Lung (tissue), 12 donors: ENCODE data around the gene PTGES3. TPM values are rescaled to one million over a fixed set of nuclear protein-coding genes. Genes with fewer than 3 reads are reported as not detected.

ENCODE experiments used
- ATAC-seq: fragments of 200-7000 bp; cut with Tn5 transposase; one replicate; pipeline ENCODE4 v1.9.1; 2020; ENCODE audit warnings: moderate number of reproducible peaks; ENCODE audit not compliant: insufficient read depth, low FRiP score
- DNase-seq, 3 donors: peaks; one replicate each; pipeline ENCODE4 v3.0.0-alpha.2; 2013 to 2017
- H3K27ac ChIP-seq, 2 donors: one replicate each; pipeline ENCODE4 v1.5.1; 2013; ENCODE audit warnings: mild to moderate bottlenecking in 2 of 2, moderate library complexity in 2 of 2, control low read depth in 1 of 2, inconsistent platforms in 1 of 2, low read depth in 1 of 2, low read length in 1 of 2
- H3K27me3 ChIP-seq, 3 donors: one replicate each; pipeline ENCODE4 v1.5.1; 2013; ENCODE audit warnings: low read length in 2 of 3; ENCODE audit not compliant: control insufficient read depth in 3 of 3, insufficient read depth in 3 of 3
- H3K36me3 ChIP-seq, 4 donors: one replicate each; pipeline ENCODE4 v1.5.1; 2013; ENCODE audit warnings: low read length in 4 of 4, mild to moderate bottlenecking in 1 of 4, moderate library complexity in 1 of 4; ENCODE audit not compliant: control insufficient read depth in 4 of 4, insufficient read depth in 4 of 4
- H3K4me1 ChIP-seq, 5 donors: one replicate each; pipeline ENCODE4 v1.5.1; 2013; ENCODE audit warnings: low read length in 5 of 5, mild to moderate bottlenecking in 2 of 5, moderate library complexity in 1 of 5; ENCODE audit not compliant: control insufficient read depth in 5 of 5, insufficient read depth in 5 of 5
- H3K4me3 ChIP-seq: one replicate; pipeline ENCODE4 v1.5.1; 2013; ENCODE audit warnings: mild to moderate bottlenecking, control low read depth, moderate library complexity
- H3K9ac ChIP-seq, 2 donors: one replicate each; pipeline ENCODE4 v1.5.1; 2013; ENCODE audit warnings: low read length in 2 of 2, control low read depth in 1 of 2; ENCODE audit not compliant: insufficient read depth in 1 of 2
- H3K9me3 ChIP-seq, 4 donors: one replicate each; pipeline ENCODE4 v1.5.1; 2013; ENCODE audit warnings: low read length in 3 of 4, mild to moderate bottlenecking in 1 of 4, moderate library complexity in 1 of 4; ENCODE audit not compliant: control insufficient read depth in 4 of 4, insufficient read depth in 3 of 4
- CTCF ChIP-seq: IDR thresholded peaks from 2 replicates; pipeline ENCODE4 v1.5.1; 2012; ENCODE audit warnings: mild to moderate bottlenecking; ENCODE audit errors: control extremely low read depth, extremely low read depth
- WGBS, 2 donors: extraction: QIAGEN DNeasy Blood & Tissue Kit; methylation state at CpG; one replicate each; pipeline ENCODE4 v1.1.7; 2013; 5-methylcytosine and 5-hydroxymethylcytosine counted together
- polyA plus RNA-seq, 2 donors: library from polyadenylated mRNA; stranded (reverse); fragments of 200-250 nt; gene quantifications; one replicate each; pipeline ENCODE4 v1.2.1, GENCODE V29; 2013
- total RNA-seq, 2 donors: library from RNA; depleted of rRNA in 1 of 2; stranded (reverse); fragments of >200 nt in 1 of 2; gene quantifications; one replicate each; pipeline ENCODE4 v1.2.1, GENCODE V29; 2014 to 2021
- donor health status: control.
- donor health status: control.
- donor health status: Bipolar disorder and iron deficiency.
- donor health status: healthy.
- donor health status: DM: yes; HTN: yes; CAD: no.

The PTGES3 gene
- total and polyA plus RNA-seq, 4 donors = 88.6 to 180 (median 152) TPM

GRCh38 chr12:56633468-56634241 is 54.4 kb downstream of the PTGES3 start:
- Histone ChIP-seq H3K4me1 (peaks cover 15 to 60% (median 21%) of the 10 kb centered on the region in 5 donors), H3K9me3 (no peaks in the 10 kb centered on the region), H3K27me3 (no peaks in the 10 kb centered on the region), H3K27ac (peak overlapping the region; percentile 77 to 95), H3K36me3 (peaks cover 9 to 10% (median 9%) of the 10 kb centered on the region in 4 donors), H3K4me3 (peak overlapping the region; percentile 74), H3K9ac (peak overlapping the region in 1 of 2 donors; percentile 68)
- no peak for TF ChIP-seq CTCF
- DNase-seq (no peak), ATAC-seq (no peak)
- 51 to 71% methylated on average over 12 of the region's 12 CpGs for WGBS, 2 donors

GRCh38 chr12:56632701-56633467 is 55.2 kb downstream of the PTGES3 start:
- H3K27me3 ChIP-seq = no peaks in the 10 kb centered on the region
- H3K27ac ChIP-seq = peak overlapping the region in 1 of 2 donors; percentile 62
- TF ChIP-seq CTCF = no peak
- H3K9me3 ChIP-seq = no peaks in the 10 kb centered on the region
- no peak for ATAC-seq
- 34 to 45% methylated on average over 4 of the region's 4 CpGs for WGBS, 2 donors
- H3K4me1 ChIP-seq = peaks cover 15 to 68% (median 21%) of the 10 kb centered on the region in 5 donors
- DNase-seq = peak in 2 of 3 donors; percentile 13 to 28
- H3K36me3 ChIP-seq = peaks cover 1 to 3% (median 3%) of the 10 kb centered on the region in 4 donors
- no peak overlapping the region for H3K4me3 ChIP-seq
- H3K9ac ChIP-seq = peak overlapping the region in 1 of 2 donors; percentile 51

GRCh38 chr12:56631790-56632700 is 56.0 kb downstream of the PTGES3 start:
- Histone ChIP-seq H3K9ac (peak overlapping the region in 1 of 2 donors; percentile 51), H3K27ac (peak overlapping the region; percentile 11 to 62), H3K9me3 (no peaks in the 10 kb centered on the region), H3K4me1 (peaks cover 15 to 61% (median 25%) of the 10 kb centered on the region in 5 donors), H3K4me3 (no peak overlapping the region), H3K27me3 (no peaks in the 10 kb centered on the region), H3K36me3 (peaks cover 0 to 3% (median 1%) of the 10 kb centered on the region in 4 donors)
- ATAC-seq (no peak), DNase-seq (peak; percentile 54 to 81 (median 67))
- TF ChIP-seq CTCF = no peak
- 3 to 5% methylated on average over 12 to 13 of the region's 13 CpGs for WGBS, 2 donors
